Fibroblast of peridontal ligament (primary cell): Measurements from ENCODE around the gene NCSTN.
A peak's percentile ranks its signal among the peaks of the same experiment; 100 is the strongest.

ENCODE experiments used
- DNase-seq: peaks from one replicate; pipeline ENCODE4 v3.0.0-alpha.2; 2010; ENCODE audit errors: extremely low read depth

NCSTN gene

DNA sequence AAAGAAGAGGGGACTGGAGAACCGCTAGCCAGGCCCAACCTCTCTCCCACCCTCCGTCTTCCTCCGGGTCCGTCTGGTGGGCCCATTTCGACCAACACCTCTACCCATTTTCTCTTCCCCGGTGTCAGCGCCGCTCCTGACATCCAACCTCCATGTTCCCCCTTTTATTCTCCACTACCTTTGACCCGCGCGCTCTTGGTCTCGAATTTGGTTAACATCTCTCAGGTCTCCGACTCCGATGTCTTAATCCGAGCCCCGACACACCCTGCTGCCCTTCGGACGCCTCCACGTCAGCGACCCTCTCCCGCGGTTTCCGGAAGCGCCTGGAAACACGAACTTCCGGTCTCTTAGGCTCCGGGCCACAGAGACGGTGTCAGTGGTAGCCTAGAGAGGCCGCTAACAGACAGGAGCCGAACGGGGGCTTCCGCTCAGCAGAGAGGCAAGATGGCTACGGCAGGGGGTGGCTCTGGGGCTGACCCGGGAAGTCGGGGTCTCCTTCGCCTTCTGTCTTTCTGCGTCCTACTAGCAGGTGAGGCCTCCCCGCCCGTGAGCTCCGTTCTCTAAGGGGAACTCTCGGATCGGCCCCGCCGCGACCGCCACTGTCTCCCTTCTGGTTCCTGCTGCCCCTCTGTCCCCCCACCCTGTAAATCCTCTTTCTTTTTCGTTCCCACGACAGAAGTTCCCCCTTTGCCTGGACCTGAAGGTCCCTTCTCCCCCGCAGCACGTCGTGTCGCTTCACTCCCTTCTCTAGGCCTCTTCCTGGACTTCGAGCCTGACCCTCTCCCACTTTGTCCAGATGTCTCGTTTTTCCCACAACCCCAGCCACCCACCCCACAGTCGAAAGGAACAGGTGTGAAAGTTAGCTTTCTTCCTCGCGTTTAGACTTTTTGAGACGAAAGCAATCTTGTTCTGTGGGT is at the start of gene NCSTN, which contains the start of gene COPA:
Gene NCSTN (plus strand): TSS at position 431 of the 917 bp plus-strand sequence. CDS start 14 bp downstream, at position 445.
Gene COPA (minus strand): TSS at position 298 of the 917 bp plus-strand sequence. CDS start 80 bp downstream, at position 218.
- peak; percentile 97 for DNase-seq

DNA sequence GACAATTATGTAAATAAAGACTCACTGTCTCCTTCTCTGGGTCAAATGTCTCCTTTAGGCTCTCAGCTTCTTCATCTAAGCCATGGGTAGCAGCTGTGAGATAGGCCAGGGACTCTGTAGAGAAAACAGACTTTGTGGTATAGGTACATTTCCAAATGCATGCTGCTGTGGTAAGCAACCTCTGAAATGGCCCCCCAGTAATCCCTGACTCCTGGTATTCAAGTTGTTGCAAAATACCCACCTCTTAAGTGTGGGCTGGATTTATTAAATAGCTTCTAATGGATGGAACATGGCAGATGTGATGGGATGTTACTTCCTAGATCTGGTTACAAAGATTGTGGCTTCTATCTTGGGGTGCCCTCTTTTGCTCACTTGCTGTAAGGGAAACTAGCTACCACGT is 47.1 kb upstream of the NCSTN start:
- DNase-seq, result no peak

DNA sequence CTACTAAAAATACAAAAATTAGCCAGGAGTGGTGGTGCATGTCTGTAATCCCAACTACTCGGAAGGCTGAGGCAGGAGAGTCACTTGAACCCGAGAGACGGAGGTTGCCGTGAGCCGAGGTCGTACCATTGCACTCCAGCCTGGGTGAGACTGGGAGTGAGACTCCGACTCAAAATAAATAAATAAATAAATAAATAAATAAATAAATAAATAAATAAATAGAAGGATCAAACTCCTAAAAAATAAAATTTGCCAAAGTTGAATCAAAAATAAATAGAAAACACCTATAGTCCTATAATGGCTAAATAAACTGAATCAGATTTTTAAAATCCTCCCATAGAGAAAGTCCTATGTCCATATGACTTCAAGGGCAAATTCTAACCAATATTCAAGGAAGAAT is 43.0 kb upstream of the NCSTN start:
- DNase-seq, result no peak

DNA sequence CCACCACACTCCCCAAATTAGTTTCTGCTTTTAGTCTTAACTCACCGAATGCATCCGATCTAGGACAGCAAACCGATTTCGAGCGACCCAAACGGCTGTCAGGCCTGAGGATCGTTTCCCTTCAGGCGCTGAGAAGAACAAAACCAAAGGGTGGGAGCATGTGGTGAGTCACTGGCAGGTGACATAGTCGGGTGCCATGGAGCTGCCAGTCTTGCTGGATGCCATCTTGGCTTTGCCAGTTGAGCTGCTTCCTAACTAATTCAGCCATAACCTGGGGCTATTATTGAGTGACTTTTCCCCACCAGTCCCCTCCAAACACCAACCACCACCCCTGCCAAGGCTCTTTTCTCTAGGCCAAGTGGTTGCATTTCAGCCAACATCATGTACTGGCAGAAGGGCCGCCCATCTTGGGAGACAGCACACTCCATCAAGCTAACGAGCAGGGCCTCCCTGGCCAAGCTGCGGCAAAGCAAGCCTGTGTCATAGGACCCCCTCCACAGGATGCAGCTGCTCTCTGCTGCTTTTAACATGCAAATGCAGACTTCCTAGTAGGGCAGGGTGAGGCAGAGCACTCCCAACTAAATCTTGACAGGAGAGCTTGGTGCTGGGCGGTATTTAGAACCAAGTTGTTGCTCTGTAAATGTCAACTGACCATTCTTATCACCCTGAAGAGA is 35.9 kb upstream of the NCSTN start:
- no peak for DNase-seq

DNA sequence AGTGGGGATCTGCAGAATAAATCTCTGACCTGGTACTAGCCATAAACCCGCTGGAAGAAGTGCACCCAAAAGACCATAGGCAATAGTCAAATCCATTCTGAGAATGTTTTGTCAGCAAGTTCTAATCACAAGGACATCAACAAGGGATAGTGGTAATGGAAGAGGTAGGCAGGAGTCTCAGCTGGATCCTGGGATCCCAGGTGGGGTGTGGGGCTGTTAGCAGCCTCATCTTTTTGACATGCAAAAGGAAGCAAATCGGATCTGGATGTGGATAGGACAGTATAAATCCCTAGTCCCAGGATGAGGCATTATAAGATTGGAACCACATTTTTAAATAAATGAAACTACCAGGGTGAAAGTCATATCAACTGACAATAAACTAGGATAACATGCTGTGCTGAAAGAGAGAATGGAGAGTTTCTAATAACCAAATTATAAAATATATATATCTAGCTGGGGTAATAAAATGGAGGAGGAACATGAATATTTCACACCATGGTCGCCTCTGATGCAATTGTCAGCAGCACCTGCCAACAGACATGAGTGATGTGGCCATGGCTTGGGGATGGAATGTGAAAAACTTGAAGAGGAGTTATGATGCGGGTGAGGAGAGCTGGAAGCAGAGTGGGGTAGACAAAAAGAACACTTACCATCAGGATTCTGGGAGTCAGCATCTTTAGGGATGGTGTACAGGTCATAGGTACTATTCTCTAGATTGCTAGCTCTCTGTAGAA is 34.6 kb upstream of the NCSTN start:
- DNase-seq, result no peak

DNA sequence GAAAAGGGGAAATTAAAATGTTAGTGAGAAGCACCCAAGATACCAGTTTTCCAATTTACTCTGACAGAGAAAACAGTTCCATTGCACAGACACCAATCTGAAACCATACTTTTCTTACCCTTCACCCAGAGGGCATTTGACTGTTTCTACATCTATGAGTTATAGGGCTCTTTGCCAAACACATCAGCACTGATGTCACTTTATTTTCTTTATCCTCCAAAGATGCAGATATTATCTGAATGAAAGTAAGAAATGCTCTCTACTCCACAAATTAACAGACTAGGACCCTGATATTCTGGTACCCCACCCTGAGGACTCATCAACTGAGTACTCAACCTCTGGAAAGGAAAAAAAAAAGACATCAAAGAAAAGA is 34.0 kb upstream of the NCSTN start:
- peak; percentile 54 for DNase-seq

DNA sequence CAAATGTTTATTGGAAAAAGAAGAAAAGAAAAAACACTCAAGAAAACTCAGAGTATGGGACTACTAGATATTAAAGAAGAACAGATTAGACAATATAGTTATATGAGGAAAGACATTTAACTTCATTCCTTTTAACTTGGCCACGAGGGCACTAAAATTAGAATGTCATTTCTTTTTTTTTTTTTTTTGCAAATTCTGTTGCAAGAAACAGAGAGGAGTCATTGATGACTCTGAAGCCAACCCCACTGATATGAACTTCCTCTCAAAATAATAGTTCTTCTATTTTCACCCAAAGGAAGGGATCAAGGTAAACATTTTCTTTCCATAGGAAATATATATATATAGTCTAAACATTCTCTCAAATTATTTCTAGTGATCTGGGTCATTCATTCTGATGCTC is 33.6 kb upstream of the NCSTN start:
- DNase-seq, result peak; percentile 9

DNA sequence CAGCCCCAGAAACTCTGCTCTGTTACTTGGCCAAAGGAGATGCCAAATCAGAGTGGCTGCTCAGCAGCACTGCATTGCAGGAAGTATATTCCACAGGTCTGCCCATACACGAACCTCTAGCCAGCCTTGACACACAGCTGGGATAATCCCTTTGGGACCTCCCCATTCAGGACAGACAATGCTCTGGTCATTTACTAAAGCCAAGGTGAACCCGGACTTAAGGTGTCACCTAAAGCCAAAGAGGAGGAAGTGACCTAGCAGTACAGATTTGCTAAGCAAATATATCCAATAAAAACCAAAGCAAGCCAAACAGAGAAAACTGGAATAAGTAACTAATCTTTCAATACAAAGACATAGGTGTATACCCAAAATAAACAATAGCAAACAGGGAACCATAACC is 27.8 kb upstream of the NCSTN start:
- DNase-seq, result no peak

DNA sequence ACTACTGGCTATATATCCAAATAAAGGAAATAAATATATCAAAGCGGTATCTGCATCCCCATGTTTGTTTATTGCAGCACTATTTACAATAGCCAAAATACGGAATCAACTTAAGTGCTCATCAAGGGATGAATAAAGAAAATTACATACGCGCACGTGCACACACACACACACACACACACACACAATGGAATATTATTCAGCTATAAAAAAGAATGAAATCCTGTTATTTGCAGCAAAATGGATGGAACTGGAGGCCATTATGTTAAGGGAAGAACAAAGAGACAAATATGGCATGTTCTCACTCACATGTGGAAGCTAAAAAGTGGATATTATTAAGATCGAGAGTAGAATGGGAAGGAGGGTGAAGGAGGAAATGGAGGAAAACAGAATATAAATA is 20.4 kb upstream of the NCSTN start:
- no peak for DNase-seq

DNA sequence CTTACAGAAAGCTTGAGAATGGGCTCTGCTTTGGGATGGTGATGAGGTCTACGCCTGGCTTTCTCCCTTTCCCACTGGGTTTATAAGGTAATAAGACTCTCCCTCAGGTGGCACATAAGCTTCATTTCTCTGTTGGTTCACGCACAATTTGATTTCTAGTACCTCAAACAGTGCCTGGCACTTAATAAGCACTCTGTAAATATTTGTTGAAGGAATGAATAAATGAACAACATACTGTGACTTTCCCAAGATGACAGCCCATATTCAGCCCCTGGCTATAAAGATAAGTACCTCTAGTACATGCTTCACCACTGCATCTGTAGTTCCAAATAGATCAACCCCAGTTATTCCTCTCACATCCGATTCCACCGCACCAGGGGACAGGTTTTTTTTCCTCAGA is 17.9 kb upstream of the NCSTN start:
- DNase-seq, result no peak

DNA sequence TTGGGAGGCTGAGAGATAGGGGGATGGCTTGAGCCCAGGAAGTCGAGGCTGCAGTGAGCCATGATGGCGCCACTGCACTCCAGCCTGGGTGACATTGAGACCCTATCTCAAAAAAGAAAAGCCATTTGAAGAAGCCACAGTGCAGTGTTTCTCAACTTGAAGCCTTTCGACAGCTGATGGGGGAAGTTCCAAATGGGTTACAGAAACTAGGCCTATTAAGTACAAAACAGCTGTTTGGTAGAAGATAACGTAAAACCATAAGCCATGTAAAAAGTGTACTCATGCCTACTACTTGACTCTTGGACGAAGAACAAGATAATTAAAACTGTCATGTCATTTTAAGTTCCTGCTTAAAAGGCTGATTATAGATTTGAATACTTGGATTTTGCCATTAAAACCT is 16.8 kb upstream of the NCSTN start:
- DNase-seq, result no peak

DNA sequence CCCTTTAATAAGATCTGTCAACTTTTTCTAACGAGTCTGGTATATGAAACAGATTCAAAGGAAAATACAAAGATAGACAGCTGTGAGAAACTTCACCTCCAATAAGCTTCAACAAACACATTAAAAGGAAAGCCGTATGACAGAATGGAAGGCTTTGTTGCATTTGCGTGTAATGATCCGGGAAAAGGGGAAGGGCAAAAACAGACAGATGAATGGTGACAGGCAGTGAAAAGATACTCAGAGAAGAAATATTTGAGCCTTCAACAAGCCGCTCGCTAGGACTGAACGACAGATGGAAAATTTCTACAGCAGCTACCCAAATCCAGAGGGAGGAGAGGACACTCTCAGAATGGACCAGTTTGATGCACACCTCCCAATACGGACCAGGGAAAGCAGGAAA is 15.0 kb upstream of the NCSTN start:
- no peak for DNase-seq

DNA sequence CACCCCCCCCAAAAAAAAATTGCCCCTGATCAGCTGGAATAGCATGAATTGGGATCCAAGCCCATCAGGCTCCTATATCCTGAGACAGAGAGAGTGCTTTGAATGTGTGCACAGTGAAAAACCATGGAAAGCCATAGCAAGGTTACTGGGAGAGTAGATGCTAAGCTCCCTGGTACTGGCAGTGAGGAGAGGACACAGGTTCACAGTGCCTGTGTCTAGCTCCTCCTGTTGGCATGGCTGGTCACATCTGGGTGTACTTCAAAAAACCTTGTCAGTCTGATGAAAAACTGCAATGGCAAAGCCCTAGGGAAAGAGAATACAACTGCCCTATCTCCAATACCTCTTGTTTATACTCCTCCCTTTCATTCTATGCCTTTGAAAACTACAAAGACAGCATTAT is 13.1 kb upstream of the NCSTN start:
- DNase-seq, result no peak

DNA sequence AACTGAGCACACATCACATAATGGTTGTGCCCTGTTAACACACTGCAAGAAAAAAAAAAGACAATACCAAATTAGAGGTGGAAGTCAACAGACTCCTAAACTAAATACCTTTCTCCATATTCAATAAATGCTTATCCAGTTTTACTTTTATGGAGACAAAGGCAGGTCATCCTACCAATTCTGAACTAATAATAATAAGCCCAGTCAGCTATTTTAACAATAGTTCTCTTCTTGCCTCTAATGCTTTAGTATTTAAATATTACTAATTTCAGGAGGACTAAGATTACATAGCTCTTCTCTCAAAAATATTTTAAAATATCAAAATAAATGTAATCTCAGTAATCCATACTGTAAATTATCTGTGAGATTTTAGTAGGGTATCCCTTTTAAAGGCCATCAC is 10.7 kb upstream of the NCSTN start:
- no peak for DNase-seq

DNA sequence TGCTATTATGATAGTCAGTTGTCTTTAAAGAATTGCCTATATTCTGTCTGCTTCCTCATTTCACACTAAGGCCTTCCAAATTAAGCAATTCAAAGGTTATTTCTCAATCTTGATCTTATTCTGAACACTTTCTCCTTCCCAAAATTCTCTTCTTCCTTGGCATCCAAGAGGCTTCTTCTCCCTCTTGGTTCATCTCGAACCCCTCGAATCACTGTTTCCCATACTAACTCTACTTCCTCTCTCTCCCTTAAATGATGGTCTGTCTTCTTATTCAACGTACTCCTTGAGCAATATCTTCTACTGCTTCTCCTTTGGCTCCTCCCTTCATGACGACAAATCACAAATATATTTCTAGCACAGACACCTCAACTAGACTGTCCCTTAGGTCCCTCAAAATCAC is 4.6 kb upstream of the NCSTN start:
- DNase-seq, result no peak

DNA sequence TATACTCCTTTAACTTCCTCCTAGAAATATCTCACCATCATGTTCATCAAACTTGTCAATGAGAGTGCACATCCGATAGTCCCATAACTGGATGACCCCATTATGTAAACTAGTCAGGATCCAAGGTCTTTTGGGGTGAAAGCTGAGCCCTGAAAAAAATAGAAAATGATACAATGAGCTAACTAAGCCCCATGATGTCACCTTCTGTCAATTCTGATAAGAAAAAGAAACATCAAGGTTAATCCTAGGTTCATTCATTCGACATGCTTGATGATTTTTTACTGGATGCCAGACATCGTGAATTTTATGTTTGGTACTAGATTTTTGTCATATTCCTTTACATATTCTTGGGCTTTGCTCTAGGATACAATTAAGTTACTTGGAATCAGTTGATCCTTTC is 3.0 kb upstream of the NCSTN start:
- no peak for DNase-seq

DNA sequence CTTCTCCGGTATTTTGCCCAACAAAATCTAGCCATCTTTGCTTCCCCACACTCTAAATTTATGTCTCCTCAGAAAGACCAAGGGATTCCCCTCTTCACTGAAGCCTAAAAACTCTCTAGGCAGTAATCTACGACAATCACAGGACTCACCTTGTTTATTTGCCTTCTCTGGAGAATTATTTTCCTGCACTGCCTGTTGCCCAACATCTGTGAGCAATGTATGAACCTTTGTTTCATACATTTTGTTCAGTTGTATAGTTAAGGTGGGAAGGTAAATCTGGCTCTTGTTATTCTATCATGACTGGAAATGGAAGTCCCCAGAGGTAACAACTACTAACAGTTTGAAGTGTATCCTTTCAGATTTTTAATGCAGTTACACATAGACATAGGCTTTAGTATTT is 2.3 kb upstream of the NCSTN start:
- no peak for DNase-seq

DNA sequence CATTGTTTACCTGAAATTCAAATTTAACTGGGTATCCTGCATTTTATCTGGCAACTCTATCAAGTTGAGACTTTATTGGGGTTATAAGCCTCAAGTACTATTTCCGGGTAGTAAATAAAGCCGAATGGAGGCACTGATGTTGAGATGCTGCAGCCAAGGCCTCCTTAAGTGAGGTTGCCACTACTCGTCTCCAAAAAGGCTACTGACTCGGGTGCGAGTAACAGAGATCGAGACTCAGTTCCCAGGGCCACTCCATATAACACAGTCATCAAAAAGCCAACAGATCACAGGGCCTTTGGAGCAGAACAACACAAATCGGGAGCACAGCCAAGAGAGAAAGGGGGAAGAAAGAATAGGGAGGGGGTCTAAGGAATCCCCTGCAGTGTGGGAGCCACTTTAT is 657 bp upstream of the NCSTN start:
- peak; percentile 31 for DNase-seq

DNA sequence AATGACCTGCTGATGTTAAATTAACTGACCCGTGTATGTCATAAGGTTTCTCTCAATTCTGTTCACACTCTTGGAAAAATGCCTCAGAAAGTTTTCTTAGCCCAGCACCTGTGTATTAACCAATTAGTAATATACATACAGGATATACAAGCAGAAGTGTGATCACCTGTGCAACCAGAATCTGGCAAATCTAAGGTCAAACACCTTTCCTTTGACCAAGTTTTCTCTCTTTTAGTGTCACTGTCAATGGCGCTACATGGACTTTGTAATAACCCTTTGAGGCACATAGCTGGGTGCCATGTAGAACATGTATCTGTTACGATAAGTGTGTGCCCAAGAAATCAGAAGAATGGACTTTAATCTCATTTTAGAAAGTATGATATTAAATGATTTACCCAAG is 1.1 kb downstream of the NCSTN start:
- no peak for DNase-seq

DNA sequence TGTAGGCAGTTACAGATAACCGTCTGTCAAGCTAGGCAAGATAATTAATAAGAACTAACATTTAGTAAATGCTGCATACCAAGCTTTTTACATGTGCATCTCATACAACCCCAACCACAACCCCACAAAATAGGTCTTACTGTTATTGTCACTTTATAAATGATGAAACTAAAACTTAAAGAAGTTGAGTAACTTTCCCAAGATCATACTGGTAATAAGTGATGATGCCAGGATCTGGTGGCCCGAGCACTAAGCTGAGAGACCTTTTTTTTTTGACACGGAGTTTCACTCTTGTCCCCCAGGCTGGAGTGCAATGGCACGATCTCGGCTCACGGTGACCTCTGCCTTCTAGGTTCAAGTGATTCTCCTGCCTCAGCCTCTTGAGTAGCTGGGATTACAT is 1.8 kb downstream of the NCSTN start:
- DNase-seq, result no peak

DNA sequence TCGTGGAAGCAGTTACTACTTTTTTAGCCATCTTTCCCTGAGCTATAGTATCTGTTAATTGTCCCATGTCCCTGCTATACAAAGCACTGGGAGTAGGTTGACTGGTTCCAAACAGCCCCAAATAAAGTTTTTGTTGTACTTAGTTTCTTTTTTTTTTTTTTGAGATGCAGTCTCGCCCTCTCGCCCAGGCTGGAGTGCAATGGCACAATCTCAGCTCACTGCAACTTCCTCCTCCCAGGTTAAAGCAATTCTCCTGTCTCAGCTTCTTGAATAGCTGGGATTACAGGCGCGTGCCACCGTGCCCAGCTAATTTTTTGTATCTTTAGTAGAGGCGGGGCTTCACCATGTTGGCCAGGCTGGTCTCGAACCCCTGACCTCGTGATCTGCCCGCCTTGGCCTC is 3.3 kb downstream of the NCSTN start:
- no peak for DNase-seq

DNA sequence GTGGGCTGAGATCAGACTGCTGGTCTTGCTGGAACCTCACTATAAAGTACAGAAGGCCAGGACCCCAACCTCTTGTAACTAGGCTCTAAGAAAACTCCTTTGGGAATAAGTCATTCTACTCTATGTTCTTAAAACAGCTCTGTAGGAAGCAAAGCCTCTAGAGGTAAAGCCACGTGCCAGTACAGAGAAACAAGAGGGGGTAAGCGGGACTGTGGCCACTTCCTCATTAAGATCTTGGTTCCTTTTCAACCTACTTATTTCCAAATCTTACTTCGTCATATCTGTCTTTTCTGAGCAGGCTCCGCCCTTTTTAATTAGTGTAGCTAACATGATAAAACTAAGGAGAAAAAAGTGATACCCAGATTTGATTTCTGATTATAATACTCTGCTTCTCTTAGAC is 3.8 kb downstream of the NCSTN start:
- no peak for DNase-seq

DNA sequence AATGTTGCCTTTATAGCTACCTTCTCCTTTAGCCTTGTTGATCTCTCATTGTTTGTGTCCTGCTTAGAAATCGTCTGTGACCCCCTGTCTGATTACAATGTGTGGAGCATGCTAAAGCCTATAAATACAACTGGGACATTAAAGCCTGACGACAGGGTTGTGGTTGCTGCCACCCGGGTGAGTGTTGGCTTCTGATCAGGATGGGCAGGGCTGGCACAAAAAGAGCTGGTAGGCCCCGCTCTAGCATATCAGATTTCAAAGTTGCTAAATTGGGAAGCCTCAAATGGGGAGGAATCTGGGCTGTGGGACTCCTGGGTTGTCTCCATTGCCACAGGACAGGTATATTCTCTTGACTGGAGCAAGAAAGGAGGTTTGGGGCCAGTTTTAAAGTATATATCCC is 8.4 kb downstream of the NCSTN start:
- DNase-seq, result no peak
